Ectodermal cell (in vitro differentiated cells): ENCODE results near the gene OTUD4.
"Not testable (repeated sequence)": the region's sequence is repeated elsewhere in the genome, so short reads cannot be mapped to it uniquely, and the experiment has no call there.

Experiments used
- H3K27ac ChIP-seq: 2 replicates; pipeline ENCODE4 v1.7.0; 2013; ENCODE audit warnings: mild to moderate bottlenecking, low read depth, low read length; ENCODE audit not compliant: insufficient read depth, poor library complexity, severe bottlenecking
- H3K27me3 ChIP-seq: 2 replicates; pipeline ENCODE4 v1.7.0; 2013; ENCODE audit warnings: mild to moderate bottlenecking, low read length; ENCODE audit not compliant: insufficient read depth, control insufficient read depth, poor library complexity, severe bottlenecking
- H3K36me3 ChIP-seq: one replicate; pipeline ENCODE4 v1.7.0; 2013; ENCODE audit warnings: low read length; ENCODE audit not compliant: control insufficient read depth, insufficient read depth
- H3K4me1 ChIP-seq: one replicate; pipeline ENCODE4 v1.7.0; 2013; ENCODE audit warnings: low read length; ENCODE audit not compliant: control insufficient read depth, insufficient read depth
- H3K4me3 ChIP-seq: 2 replicates; pipeline ENCODE4 v1.7.0; 2013; ENCODE audit warnings: low read depth, low read length, control low read depth; ENCODE audit not compliant: insufficient read depth
- H3K9me3 ChIP-seq: 2 replicates; pipeline ENCODE4 v1.7.0; 2013; ENCODE audit warnings: mild to moderate bottlenecking, low read length, moderate library complexity; ENCODE audit not compliant: control insufficient read depth
- WGBS, 2 experiments: methylation state at CpG; one replicate each; pipeline ENCODE4 v1.1.7; 2013; ENCODE audit warnings: missing lambda C conversion rate in 2 of 2; 5-methylcytosine and 5-hydroxymethylcytosine counted together

OTUD4 gene

DNA sequence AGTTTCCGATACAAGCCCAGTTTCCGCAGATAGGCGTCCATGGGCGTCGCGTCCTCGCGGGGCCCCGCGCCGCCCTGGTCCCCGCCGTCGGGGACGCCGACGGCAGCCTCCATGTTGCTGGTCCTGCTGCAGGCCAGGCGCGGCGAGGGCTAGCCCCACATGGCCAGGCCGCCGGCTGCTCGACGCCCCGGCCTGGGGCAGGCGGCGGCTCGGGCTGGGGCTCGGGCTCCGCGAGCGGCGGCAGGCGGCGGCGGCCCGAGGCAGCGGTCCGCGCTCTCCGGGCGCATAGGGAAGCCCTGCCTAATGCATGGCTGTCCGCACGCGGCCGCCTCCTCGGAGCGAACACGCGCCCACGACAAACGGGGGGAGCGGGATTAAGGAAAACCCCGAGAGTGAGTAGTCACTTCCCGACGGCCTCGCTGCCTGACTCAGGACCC is 510 bp downstream of the OTUD4 start:
- not testable (repeated sequence) for H3K36me3 ChIP-seq, H3K9me3 ChIP-seq, H3K27me3 ChIP-seq, H3K27ac ChIP-seq, H3K4me1 ChIP-seq
- peak overlapping the region; percentile 70 for H3K4me3 ChIP-seq
- WGBS, 2 experiments: 0% methylated on average over 57 of the region's 57 CpGs

DNA sequence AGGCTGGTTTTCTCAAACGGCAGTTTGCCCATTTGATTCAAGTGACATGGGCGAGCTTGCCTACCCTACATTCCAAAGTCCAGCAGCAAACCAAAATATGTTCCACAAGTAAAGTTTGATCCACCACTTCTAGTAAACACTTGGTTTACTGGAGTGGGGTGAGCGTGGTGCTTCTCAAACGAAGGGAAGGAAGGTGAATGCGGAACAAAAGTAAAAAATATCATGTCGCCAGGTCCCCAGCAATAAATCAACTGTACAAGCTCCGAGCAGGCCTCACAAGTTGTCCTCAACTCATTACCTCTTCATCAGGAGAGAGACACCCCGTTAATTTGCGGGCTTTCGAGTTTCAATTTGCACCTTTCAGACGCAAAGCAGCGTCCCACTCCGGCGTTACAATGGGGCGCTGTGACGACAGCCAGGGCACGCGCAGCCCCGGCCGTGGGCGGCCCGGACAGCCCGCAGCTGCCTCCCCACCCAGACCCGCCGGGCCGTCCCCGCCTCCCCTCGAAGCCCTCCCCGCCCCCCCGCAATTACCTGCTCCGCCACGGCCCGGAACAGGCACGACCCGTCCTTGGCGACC is 1.0 kb downstream of the OTUD4 start:
- 1% methylated on average over 36 of the region's 36 CpGs for WGBS, 2 experiments
- no peak overlapping the region for H3K27ac ChIP-seq
- peak overlapping the region; percentile 70 for H3K4me3 ChIP-seq
- H3K36me3 ChIP-seq: no peaks in the 10 kb centered on the region
- H3K9me3 ChIP-seq: no peaks in the 10 kb centered on the region
- no peaks in the 10 kb centered on the region for H3K27me3 ChIP-seq
- H3K4me1 ChIP-seq: no peaks in the 10 kb centered on the region

DNA sequence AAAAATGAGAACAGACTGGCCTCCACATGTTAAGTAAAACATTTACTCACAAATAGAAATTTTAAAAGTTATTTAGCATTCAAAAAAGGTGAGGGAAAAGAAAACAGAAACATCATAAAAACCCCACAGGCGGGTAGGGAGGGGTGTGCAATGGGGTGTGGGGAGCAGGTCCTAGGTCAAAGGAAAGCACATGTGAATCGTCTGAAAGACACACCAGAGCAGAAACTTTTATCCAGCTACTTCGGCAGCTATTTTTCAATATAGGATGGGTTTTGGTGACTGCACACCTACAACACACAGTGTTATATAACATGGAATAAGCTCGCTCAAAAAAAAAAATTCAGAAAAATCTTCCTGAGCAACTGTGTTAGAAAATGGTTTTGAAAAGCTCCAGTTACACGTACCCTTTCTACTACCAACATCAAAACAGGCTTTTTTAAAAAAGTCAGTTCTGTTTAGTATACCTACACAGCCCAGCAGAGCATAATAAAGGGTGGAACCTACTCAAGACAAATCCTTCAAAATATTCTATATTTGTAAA is 1.6 kb downstream of the OTUD4 start:
- H3K4me1 ChIP-seq: no peaks in the 10 kb centered on the region
- H3K36me3 ChIP-seq: no peaks in the 10 kb centered on the region
- H3K27me3 ChIP-seq: no peaks in the 10 kb centered on the region
- H3K9me3 ChIP-seq: no peaks in the 10 kb centered on the region
- 0 to 5% methylated on average over 1 to 5 of the region's 5 CpGs for WGBS, 2 experiments
- H3K4me3 ChIP-seq: peak overlapping the region; percentile 70
- no peak overlapping the region for H3K27ac ChIP-seq

DNA sequence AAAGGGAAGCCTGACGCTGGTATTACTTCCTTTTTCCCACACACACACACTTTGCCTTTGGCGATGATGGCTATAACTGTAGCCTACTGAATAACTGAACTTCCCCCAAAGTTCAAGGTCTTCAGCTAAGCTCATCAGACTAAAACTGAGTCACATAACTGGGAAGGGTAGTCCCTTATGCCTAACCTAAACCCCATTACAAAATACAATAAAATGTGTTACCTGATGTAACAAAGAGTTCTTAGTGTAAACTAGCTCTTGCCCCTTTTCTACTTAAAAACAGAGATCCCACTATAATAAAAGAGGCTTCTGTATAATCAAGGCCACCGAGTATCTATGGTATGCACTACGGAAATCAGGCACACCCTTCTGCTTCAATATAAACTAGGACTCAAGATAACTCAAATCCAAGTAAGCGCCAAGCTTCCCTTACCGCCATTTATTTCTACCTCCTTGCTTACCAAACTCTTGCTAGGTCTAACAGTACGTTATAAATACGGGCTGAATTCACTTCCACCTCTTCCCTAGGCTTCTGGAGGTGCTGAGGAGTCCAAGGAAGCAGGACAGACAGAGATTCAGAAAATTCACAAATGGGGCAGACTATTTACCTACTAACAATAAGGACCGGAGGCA is 2.4 kb downstream of the OTUD4 start:
- Histone ChIP-seq H3K27ac (no peak overlapping the region), H3K4me3 (peak overlapping the region; percentile 70), H3K36me3 (no peaks in the 10 kb centered on the region), H3K4me1 (no peaks in the 10 kb centered on the region), H3K27me3 (no peaks in the 10 kb centered on the region), H3K9me3 (no peaks in the 10 kb centered on the region)
- WGBS, 2 experiments: 21 to 24% methylated on average over 9 of the region's 9 CpGs

DNA sequence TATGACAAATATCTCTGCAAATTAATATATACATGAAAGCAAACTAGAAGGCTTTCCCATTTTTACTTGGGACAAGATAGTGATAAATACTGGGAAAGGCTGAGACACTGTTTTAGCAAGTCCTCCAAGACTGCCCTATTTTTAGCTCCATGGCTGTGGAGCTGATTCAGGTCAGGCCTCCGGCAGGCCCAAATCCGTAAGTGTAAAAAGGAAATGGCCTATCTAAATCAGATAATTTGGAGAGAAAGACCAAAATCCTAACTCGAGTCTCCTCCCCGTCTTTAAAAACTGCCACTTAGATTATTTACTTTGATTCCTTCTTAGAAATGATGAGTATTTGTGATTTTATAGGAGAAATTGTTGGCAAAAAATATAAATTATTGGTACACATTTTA is 2.9 kb downstream of the OTUD4 start:
- no peaks in the 10 kb centered on the region for H3K4me1 ChIP-seq
- 82 to 84% methylated on average over 4 of the region's 4 CpGs for WGBS, 2 experiments

DNA sequence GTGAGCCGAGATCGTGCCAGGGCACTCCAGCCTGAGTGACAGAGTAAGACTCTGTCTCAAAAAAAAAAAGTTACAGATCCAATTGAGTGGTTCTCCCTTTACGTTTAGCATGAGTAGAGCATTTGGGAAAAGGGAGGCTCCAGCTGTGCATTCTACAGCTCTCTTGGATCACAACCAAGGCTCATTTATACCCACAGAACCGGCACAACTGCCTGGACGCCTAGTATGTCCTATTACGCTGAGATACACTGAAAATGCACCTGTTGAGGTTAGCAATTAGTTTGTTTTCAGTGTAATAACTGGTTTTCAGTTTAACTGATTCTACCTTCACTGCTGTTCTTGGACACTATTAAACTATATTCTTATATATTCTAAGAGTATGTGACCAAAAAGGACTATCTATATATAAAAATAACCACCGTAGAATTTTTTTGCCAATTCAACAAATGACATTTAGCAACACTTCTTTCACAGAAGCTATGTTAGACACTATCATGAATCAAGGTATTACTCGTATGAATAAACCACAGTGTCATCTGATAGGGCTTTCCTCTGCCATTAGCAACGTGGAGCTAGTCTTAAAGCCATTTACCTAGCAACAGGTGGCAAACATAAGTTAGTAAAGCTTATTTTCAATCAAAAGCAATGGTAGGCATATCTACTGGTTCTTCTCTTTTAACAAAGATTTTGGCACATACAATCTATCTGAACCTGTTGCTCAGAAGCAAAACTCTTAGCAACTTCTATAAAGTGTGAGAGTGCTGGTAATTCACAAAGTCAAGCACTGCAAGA is 3.6 kb downstream of the OTUD4 start:
- no peak overlapping the region for H3K27ac ChIP-seq
- no peak overlapping the region for H3K4me3 ChIP-seq

More for the DNA sequence above, 2.9 kb downstream of the OTUD4 start:
- Histone ChIP-seq H3K36me3 (no peaks in the 10 kb centered on the region), H3K27ac (no peak overlapping the region), H3K9me3 (no peaks in the 10 kb centered on the region), H3K27me3 (no peaks in the 10 kb centered on the region), H3K4me3 (no peak overlapping the region)

DNA sequence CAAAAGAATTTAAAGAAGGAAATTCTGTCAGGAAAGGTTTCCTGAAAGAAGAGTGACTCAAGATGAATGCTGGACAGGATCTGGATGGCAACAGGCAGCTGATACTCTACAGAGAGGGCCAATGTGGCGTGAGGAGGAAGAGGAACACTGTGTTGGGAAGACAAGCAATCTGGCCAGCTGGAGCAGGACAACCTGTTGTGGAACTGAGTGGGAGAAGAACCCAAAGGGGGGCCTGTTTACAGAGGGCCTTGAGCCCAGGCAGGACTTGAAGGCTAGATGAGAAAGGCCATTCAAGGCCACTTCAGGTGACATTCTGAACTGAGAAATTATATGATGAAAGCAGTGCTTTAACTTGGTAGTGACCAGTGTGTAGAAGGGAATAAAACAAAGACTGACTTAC is 8.5 kb downstream of the OTUD4 start:
- Histone ChIP-seq H3K27me3 (no peaks in the 10 kb centered on the region), H3K36me3 (peaks cover 4% of the 10 kb centered on the region), H3K4me3 (no peak overlapping the region), H3K4me1 (no peaks in the 10 kb centered on the region), H3K9me3 (no peaks in the 10 kb centered on the region), H3K27ac (no peak overlapping the region)
- WGBS, 2 experiments: 86 to 97% methylated on average over 1 of the region's 1 CpG

More for the DNA sequence above, 3.6 kb downstream of the OTUD4 start:
- no peaks in the 10 kb centered on the region for H3K9me3 ChIP-seq
- 93 to 95% methylated on average over 9 of the region's 9 CpGs for WGBS, 2 experiments
- H3K4me1 ChIP-seq: no peaks in the 10 kb centered on the region
- H3K27me3 ChIP-seq: no peaks in the 10 kb centered on the region
- H3K36me3 ChIP-seq: peaks cover 3% of the 10 kb centered on the region

DNA sequence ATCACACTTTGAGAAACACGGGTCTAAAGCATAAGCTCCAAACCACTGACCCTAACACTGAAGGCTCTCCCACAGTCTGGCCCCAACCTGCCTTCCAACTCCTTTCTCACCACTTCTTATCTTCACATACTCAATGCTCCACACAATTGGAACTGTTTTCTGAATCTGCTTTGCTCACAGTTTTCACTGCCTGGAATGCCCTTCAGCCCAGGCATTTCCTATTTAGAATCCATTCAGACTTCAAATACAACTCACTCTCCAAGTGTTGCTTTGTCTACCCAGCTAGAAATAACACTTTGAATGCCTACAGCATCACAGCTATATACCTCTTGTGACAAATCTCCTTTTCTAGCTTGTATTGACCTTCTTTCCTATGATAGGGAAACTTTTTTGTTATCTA is 10.2 kb downstream of the OTUD4 start:
- Histone ChIP-seq H3K27ac (no peak overlapping the region), H3K4me3 (no peak overlapping the region), H3K36me3 (peaks cover 4% of the 10 kb centered on the region), H3K9me3 (no peaks in the 10 kb centered on the region), H3K4me1 (no peaks in the 10 kb centered on the region), H3K27me3 (no peaks in the 10 kb centered on the region)
- 88 to 92% methylated on average over 1 of the region's 1 CpG for WGBS, 2 experiments

DNA sequence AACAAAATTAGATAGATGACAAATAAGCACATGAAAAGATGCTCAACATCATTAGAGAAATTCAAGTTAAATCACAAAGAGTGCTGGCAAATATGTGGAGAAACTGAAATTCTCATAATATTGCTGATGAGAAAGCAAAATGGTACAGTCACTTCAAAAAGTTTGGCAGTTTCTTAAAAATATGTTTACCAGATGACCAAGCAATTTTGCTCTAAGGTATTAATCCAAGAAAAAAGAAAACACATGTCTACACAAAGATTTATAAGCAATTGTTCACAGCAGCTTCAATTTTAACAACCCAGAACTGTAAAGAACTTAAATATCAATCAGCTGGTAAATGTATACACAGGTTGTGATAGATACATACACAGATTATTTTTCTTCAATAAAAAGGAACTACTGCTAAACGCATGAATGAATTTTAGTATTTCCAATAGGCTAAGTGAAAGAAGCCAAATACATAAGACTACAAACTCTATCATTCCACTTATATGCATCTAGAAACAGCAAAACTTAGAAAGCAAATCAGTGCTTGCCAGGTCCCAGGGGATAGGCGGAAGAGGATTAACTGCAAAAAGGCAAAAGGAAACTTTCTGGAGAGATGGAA is 11.7 kb downstream of the OTUD4 start:
- H3K9me3 ChIP-seq: no peaks in the 10 kb centered on the region
- peaks cover 4% of the 10 kb centered on the region for H3K36me3 ChIP-seq
- WGBS, 2 experiments: 90 to 100% methylated on average over 1 to 2 of the region's 2 CpGs
- H3K27ac ChIP-seq: no peak overlapping the region
- no peak overlapping the region for H3K4me3 ChIP-seq
- H3K4me1 ChIP-seq: no peaks in the 10 kb centered on the region
- no peaks in the 10 kb centered on the region for H3K27me3 ChIP-seq

DNA sequence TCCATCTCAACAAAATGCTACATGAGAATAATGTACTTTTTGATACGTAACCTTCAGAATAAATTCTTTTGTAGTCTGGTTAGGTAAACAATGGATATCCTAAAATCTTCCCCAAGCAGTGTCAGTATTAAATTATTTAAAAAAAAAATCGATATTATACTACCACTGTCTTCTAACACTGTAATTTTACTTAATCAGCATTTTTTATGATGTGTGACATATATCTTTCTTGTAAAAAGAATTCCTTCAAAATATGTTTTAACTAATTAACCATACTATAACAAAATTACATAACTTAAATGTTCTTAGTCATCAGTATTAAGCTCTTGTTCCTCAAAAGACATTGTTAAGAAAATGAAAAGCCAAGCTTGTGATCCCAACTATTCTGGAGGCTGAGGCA is 12.5 kb downstream of the OTUD4 start:
- no peak overlapping the region for H3K27ac ChIP-seq
- no peaks in the 10 kb centered on the region for H3K4me1 ChIP-seq
- H3K36me3 ChIP-seq: peaks cover 4% of the 10 kb centered on the region
- no peaks in the 10 kb centered on the region for H3K27me3 ChIP-seq
- no peak overlapping the region for H3K4me3 ChIP-seq
- no peaks in the 10 kb centered on the region for H3K9me3 ChIP-seq
- WGBS, 2 experiments: no CpG with 5 or more reads among the region's 2 CpGs
